DND-41 (cell line): ENCODE data around the gene BAZ1A.

Source experiments
- CTCF ChIP-seq: IDR thresholded peaks from 2 replicates; pipeline ENCODE4 v1.5.1; 2012; ENCODE audit warnings: borderline replicate concordance, low read length, moderate library complexity, mild to moderate bottlenecking; ENCODE audit not compliant: poor library complexity, severe bottlenecking; ENCODE audit errors: extremely low read depth
- EZH2 ChIP-seq: IDR thresholded peaks from 3 replicates; pipeline ENCODE4 v1.6.1; 2012; ENCODE audit warnings: borderline replicate concordance, low read depth, mild to moderate bottlenecking, moderate library complexity, low read length, inconsistent platforms; ENCODE audit not compliant: severe bottlenecking

GRCh38 chr14:34912182-34912581 lies 37.0 kb upstream of the BAZ1A start:
- TF ChIP-seq CTCF (no peak), EZH2 (no peak)
